ENCODE data around the gene GPATCH8. TPM values are rescaled to one million over a fixed set of nuclear protein-coding genes. Genes with fewer than 3 reads are reported as not detected.

Gene GPATCH8
- total and polyA plus RNA-seq, 8 donors: 5.2 to 58.2 (median 19.5) TPM

DNA sequence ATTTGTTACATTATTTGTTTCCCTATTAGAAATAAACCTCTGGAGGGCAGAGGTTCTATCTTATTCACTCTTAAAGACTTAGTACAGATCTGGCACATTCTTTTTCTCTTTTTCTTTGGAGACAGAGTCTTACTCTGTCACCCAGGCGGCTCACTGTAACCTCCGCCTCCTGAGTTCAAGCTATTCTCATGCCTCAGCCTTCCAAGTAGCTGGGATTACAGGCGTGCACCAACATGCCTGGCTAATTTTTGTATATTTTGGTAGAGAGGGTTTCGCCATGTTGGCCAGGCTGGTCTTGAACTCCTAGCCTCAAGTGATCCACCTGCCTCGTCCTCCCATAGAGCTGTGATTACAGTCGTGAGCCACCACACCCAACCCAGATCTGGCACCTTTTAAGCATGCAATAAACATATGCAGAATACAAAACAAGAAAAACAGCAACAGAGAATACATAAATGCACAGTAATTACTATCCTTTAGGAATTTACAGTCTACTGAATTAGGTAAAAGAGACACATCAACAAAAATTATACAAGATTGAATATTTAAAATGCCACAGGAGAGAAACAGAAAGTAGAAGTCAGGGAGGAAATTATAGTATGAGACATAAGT lies 52.1 kb downstream of the GPATCH8 start:
- H3K27me3 ChIP-seq: no peaks in the 10 kb centered on the region
- 75 to 90% (median 85%) methylated on average over 6 of the region's 6 CpGs for WGBS, 5 donors
- H3K9me3 ChIP-seq: no peaks in the 10 kb centered on the region
- no peak for DNase-seq
- H3K4me3 ChIP-seq: no peak overlapping the region
- H3K36me3 ChIP-seq: peaks cover 0 to 24% (median 14%) of the 10 kb centered on the region in 4 donors
- no peak overlapping the region for H3K27ac ChIP-seq
- no peaks in the 10 kb centered on the region for H3K4me1 ChIP-seq
- TF ChIP-seq, protein P1, sequence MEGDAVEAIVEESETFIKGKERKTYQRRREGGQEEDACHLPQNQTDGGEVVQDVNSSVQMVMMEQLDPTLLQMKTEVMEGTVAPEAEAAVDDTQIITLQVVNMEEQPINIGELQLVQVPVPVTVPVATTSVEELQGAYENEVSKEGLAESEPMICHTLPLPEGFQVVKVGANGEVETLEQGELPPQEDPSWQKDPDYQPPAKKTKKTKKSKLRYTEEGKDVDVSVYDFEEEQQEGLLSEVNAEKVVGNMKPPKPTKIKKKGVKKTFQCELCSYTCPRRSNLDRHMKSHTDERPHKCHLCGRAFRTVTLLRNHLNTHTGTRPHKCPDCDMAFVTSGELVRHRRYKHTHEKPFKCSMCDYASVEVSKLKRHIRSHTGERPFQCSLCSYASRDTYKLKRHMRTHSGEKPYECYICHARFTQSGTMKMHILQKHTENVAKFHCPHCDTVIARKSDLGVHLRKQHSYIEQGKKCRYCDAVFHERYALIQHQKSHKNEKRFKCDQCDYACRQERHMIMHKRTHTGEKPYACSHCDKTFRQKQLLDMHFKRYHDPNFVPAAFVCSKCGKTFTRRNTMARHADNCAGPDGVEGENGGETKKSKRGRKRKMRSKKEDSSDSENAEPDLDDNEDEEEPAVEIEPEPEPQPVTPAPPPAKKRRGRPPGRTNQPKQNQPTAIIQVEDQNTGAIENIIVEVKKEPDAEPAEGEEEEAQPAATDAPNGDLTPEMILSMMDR (IDR thresholded peaks at IDR 0.05): no peak
- TF ChIP-seq POLR2AphosphoS5 (IDR thresholded peaks at IDR 0.05) (no peak), POLR2A (IDR thresholded peaks at IDR 0.05) (no peak), EP300 (IDR thresholded peaks at IDR 0.05) (no peak)
- intact Hi-C loops (cut with DNase I; ENCODE audit: low total_unique reads): no loop called here

DNA sequence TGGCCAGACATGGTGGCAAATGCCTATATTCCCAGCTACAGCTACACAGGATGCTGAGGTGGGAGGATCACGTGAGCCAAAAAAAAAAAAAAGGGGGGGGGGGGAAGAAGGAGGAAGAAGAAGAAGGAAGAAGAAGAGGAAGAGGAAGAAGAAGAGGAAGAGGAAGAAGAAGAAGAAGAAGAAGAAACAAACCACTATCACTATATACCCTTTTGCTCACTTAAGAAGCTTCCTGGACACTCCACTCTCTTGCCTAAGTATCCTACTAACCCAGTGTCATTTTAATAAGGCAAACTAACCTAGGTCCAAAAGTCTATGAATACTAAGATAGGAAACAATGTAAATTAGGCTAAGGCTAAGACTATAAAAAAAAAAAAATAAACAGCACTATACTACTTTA lies 54.8 kb downstream of the GPATCH8 start:
- TF ChIP-seq, protein P1 (IDR thresholded peaks at IDR 0.05): no peak
- TF ChIP-seq POLR2AphosphoS5 (IDR thresholded peaks at IDR 0.05) (no peak), EP300 (IDR thresholded peaks at IDR 0.05) (no peak), POLR2A (IDR thresholded peaks at IDR 0.05) (no peak)
- H3K4me3 ChIP-seq: no peak overlapping the region
- peaks cover 0 to 14% (median 5%) of the 10 kb centered on the region in 4 donors for H3K36me3 ChIP-seq
- no peaks in the 10 kb centered on the region for H3K9me3 ChIP-seq
- 67 to 91% (median 76%) methylated on average over 1 of the region's 1 CpG for WGBS, 5 donors
- intact Hi-C loops (cut with DNase I; ENCODE audit: low total_unique reads): no loop called here
- no peak for DNase-seq
- H3K27me3 ChIP-seq: no peaks in the 10 kb centered on the region
- H3K4me1 ChIP-seq: no peaks in the 10 kb centered on the region
- no peak overlapping the region for H3K27ac ChIP-seq

DNA sequence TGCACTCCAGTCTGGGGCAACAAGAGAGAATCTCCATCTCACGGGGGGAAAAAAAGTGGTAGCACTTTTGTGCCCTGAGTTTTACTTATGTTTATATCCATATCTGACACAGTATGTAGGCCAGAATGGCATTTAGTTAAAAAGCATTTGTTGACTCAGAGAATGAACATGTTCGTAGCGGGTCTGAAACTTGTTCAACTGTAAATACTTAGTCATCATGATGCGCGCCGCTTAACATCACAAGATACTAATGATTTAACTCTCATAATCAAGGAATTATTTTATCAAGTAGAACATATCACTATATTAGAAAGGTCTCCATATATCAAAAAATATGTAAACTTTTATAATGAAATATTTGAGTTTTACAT lies 58.5 kb downstream of the GPATCH8 start:
- intact Hi-C loops (cut with DNase I; ENCODE audit: low total_unique reads): no loop called here
- peaks cover 0 to 3% (median 0%) of the 10 kb centered on the region in 4 donors for H3K4me1 ChIP-seq
- DNase-seq: peak in 1 of 2 donors; percentile 4
- no peak overlapping the region for H3K4me3 ChIP-seq
- 77 to 91% (median 84%) methylated on average over 6 of the region's 6 CpGs for WGBS, 5 donors
- peaks cover 0 to 9% (median 0%) of the 10 kb centered on the region in 4 donors for H3K36me3 ChIP-seq
- H3K27ac ChIP-seq: no peak overlapping the region
- H3K9me3 ChIP-seq: no peaks in the 10 kb centered on the region
- H3K27me3 ChIP-seq: no peaks in the 10 kb centered on the region
- TF ChIP-seq, protein P1 (IDR thresholded peaks at IDR 0.05): no peak

DNA sequence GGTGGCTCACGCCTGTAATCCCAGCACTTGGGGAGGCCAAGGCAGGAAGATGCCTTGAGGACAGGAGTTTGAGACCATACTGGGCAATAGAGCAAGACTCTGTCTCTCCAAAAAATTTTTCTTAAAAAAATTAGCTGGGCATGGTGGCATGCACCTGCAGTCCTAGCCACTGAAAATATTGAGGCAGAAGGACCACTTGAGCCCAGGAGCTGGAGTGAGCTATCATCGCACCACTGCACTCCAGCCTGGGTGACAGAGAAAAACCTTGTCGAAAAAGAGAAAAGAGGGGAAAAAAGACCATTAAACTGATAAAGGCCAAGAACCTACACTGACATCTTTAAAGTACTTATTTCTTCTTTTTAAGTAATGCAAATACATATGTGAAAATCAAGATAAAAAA lies 60.4 kb downstream of the GPATCH8 start:
- Histone ChIP-seq H3K4me3 (no peak overlapping the region), H3K4me1 (peaks cover 0 to 19% (median 6%) of the 10 kb centered on the region in 4 donors), H3K9me3 (no peaks in the 10 kb centered on the region), H3K27ac (no peak overlapping the region), H3K36me3 (peaks cover 0 to 9% (median 0%) of the 10 kb centered on the region in 4 donors), H3K27me3 (no peaks in the 10 kb centered on the region)
- 94 to 99% (median 97%) methylated on average over 3 of the region's 3 CpGs for WGBS, 5 donors
- TF ChIP-seq EP300 (IDR thresholded peaks at IDR 0.05) (no peak), POLR2AphosphoS5 (IDR thresholded peaks at IDR 0.05) (no peak), POLR2A (IDR thresholded peaks at IDR 0.05) (no peak)
- TF ChIP-seq, protein P1 (IDR thresholded peaks at IDR 0.05): no peak
- intact Hi-C loops (cut with DNase I; ENCODE audit: low total_unique reads): no loop called here
- DNase-seq: no peak
